D721Med (cell line): ENCODE measurements around the gene CAMK2D.

Experiments used
- DNase-seq: peaks from one replicate; pipeline ENCODE4 v3.0.0; 2011; ENCODE audit warnings: low spot score; ENCODE audit not compliant: insufficient read length
- FAIRE-seq: peaks from 2 replicates; lab custom pipeline; 2011; peaks lifted over from hg19 to GRCh38; lab: Jason Lieb, UNC
- CTCF ChIP-seq: IDR thresholded peaks from 2 replicates; pipeline ENCODE4 v1.5.1; 2012; ENCODE audit warnings: mild to moderate bottlenecking, control low read depth; ENCODE audit not compliant: insufficient read depth; ENCODE audit errors: missing control alignments

CAMK2D gene

GRCh38 chr4:113747949-113748348 lies 13.6 kb downstream of the CAMK2D start:
- TF ChIP-seq CTCF, result no peak
- no peak for FAIRE-seq
- DNase-seq, result no peak

DNA sequence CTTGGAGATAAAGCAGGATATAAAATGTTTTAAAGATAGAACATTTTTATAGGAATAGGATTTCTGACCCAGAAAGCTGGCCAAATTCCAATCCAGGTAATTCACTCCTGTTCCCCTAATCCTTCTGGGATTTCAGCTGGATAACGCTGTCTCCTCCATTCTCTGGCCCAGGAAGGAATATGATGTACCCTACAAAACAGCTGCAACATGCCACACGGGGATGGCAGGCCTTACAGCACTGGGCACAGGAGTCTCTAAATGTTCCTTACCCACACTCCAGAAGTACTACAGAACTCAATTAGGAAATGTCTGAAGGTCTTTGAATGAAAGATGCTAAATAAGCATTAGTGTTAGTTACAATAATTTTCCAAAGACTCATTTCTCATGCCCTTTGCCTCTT lies 15.8 kb downstream of the CAMK2D start:
- FAIRE-seq (no peak), DNase-seq (no peak)
- TF ChIP-seq CTCF, result no peak

GRCh38 chr4:113744667-113745240 lies 16.8 kb downstream of the CAMK2D start:
- DNase-seq, result no peak
- no peak for FAIRE-seq
- TF ChIP-seq CTCF, result no peak

GRCh38 chr4:113743690-113744089 lies 17.8 kb downstream of the CAMK2D start:
- FAIRE-seq (no peak), DNase-seq (no peak)
- TF ChIP-seq CTCF, result no peak

DNA sequence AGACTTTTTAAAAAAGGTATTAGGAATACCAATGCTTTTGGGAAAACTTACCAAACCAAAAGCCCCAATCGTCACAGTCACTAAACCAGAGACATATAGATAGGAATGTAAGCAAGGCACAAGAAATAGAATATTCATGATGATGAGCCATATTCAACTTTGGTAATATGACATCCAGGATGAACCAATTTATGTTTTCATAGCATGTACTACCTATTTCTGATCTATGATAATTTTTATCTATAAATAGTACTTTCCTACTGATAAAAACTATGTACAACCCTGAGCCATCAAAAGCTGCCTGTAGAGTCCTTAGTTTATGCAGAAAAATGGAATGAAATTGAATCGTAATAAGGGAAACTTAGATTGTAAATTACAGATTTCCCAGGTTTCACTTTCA lies 18.9 kb downstream of the CAMK2D start:
- no peak for TF ChIP-seq CTCF
- FAIRE-seq (no peak), DNase-seq (no peak)

DNA sequence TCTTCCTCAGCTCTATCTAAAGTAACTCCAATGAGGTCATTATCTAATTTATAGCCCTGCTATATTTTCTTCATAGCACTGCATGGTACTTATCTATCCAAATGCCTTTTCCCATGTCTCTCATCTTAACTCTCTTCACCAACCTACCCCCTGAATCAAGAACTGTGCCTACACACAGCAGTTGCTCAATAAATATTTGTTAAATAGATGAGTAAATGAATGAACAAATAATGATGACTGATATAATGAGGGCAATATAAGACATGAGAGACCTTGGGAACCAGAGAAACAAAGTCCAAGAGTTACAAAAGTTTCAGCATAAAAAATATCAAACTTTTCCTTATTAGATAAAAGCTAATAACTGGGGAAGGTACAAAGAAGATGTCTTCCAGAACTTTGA lies 19.6 kb downstream of the CAMK2D start:
- no peak for DNase-seq
- FAIRE-seq, result no peak
- TF ChIP-seq CTCF, result no peak

- no peak for TF ChIP-seq CTCF
- FAIRE-seq, result no peak
Measured at GRCh38 chr4:113740857-113741379, 20.6 kb downstream of the CAMK2D start.

More at GRCh38 chr4:113740857-113741379, 20.6 kb downstream of the CAMK2D start:
- no peak for DNase-seq
